Small intestine (tissue), 7 donors: Measurements from ENCODE around the gene SYTL2. TPM values are rescaled to one million over a fixed set of nuclear protein-coding genes. Genes with fewer than 3 reads are reported as not detected.

ENCODE experiments used
- DNase-seq, 2 donors: peaks; one replicate each; pipeline versions ENCODE4 v3.0.0 to v3.0.0-alpha.2; 2013
- FAIRE-seq: peaks from 2 replicates; lab custom pipeline; 2012; peaks lifted over from hg19 to GRCh38; lab: Jason Lieb, UNC
- H3K27ac ChIP-seq, 3 donors: one replicate each; pipeline ENCODE4 v1.5.1; 2013; ENCODE audit warnings: low read length in 2 of 3, mild to moderate bottlenecking in 2 of 3, control low read depth in 1 of 3, inconsistent platforms in 1 of 3, low read depth in 1 of 3, moderate library complexity in 1 of 3
- H3K27me3 ChIP-seq, 3 donors: one replicate each; pipeline ENCODE4 v1.6.1; 2013; ENCODE audit warnings: low read length in 3 of 3, inconsistent platforms in 1 of 3; ENCODE audit not compliant: control insufficient read depth in 3 of 3, insufficient read depth in 3 of 3
- H3K36me3 ChIP-seq, 3 donors: one replicate each; pipeline ENCODE4 v1.6.1; 2013; ENCODE audit warnings: low read length in 3 of 3, inconsistent platforms in 1 of 3, low read depth in 1 of 3, mild to moderate bottlenecking in 1 of 3, moderate library complexity in 1 of 3; ENCODE audit not compliant: control insufficient read depth in 3 of 3, insufficient read depth in 2 of 3
- H3K4me1 ChIP-seq, 3 donors: one replicate each; pipeline ENCODE4 v1.6.1; 2013; ENCODE audit warnings: low read length in 2 of 3, inconsistent platforms in 1 of 3, low read depth in 1 of 3, mild to moderate bottlenecking in 1 of 3, moderate library complexity in 1 of 3; ENCODE audit not compliant: control insufficient read depth in 3 of 3, insufficient read depth in 2 of 3
- H3K4me3 ChIP-seq, 3 donors: one replicate each; pipeline ENCODE4 v1.5.1; 2013; ENCODE audit warnings: low read length in 3 of 3, control low read depth in 1 of 3, inconsistent platforms in 1 of 3, low read depth in 1 of 3, mild to moderate bottlenecking in 1 of 3, moderate library complexity in 1 of 3
- H3K9me3 ChIP-seq, 2 donors: one replicate each; pipeline ENCODE4 v1.6.1; 2013; ENCODE audit warnings: low read depth in 1 of 2, low read length in 1 of 2; ENCODE audit not compliant: control insufficient read depth in 2 of 2, insufficient read depth in 1 of 2
- WGBS, 3 donors: extraction: QIAGEN DNeasy Blood & Tissue Kit; methylation state at CpG; one replicate each; pipeline ENCODE4 v1.1.7; 2013; 5-methylcytosine and 5-hydroxymethylcytosine counted together
- polyA plus RNA-seq, 4 donors: library from polyadenylated mRNA; stranded (reverse) in 3 of 4; unstranded in 1 of 4; fragments of 200-250 nt in 3 of 4; fragments of 120-200 nt in 1 of 4; gene quantifications; one replicate each; pipeline versions ENCODE4 v1.2.1 to v1.2.3, GENCODE V29; 2013
- donor health status: healthy with polysubstance abuse.
- donor health status: control.
- donor health status: control.
- donor health status: Bipolar disorder and iron deficiency.
- donor health status: healthy.

The SYTL2 gene
- polyA plus RNA-seq, 4 donors = 12.9 to 60.1 (median 16.0) TPM

DNA sequence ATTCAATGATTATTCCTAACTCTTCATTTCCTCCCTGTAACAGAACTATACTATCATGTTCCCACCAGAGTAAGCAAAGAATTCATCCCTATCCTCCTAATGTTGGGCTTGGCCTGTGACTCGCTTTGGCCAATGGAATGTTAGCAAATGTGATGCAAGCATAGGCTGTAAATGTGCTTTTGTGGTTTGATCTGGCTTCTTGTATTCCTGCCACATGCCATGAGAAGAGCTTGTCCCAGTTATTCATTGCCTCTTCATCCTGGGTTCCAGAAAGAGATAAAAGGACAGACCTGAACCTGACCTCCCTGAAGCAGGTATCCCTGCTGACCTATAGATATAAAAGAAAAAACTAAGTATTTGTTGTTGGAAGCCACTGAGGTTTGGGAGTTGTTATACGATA lies 51.0 kb downstream of the SYTL2 start:
- 84 to 91% (median 87%) methylated on average over 2 of the region's 2 CpGs for WGBS, 3 donors
- no peak overlapping the region for H3K27ac ChIP-seq
- H3K27me3 ChIP-seq = no peaks in the 10 kb centered on the region
- FAIRE-seq (no peak), DNase-seq (no peak)
- H3K9me3 ChIP-seq = no peaks in the 10 kb centered on the region
- no peak overlapping the region for H3K4me3 ChIP-seq
- H3K36me3 ChIP-seq = no peaks in the 10 kb centered on the region
- peaks cover 5 to 16% (median 6%) of the 10 kb centered on the region in 3 donors for H3K4me1 ChIP-seq

GRCh38 chr11:85758480-85759039 lies 52.4 kb downstream of the SYTL2 start:
- H3K4me3 ChIP-seq = no peak overlapping the region
- DNase-seq = no peak
- no peaks in the 10 kb centered on the region for H3K27me3 ChIP-seq
- FAIRE-seq = no peak
- 80 to 93% (median 82%) methylated on average over 1 of the region's 1 CpG for WGBS, 3 donors
- no peak overlapping the region for H3K27ac ChIP-seq
- H3K4me1 ChIP-seq = peaks cover 5 to 16% (median 6%) of the 10 kb centered on the region in 3 donors
- H3K36me3 ChIP-seq = no peaks in the 10 kb centered on the region
- H3K9me3 ChIP-seq = no peaks in the 10 kb centered on the region

DNA sequence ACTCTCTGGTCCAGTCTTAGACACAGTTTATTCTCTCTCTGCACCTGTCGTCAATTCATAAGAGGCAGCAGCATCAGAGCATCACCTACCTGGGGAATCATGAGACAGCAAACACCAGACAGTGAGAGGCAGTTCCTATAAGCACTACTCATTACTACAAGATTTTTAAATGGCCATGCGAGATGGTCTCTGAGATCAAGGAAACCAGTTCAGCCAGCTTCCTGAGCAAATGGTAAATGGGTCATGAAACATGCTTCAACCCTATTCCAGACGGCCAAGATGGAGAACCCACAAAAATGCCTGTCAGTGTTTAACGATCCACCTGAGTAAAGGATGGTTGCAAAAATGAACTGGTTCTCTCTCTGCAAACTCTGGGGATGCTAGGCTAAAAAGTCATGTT lies 52.9 kb downstream of the SYTL2 start:
- peaks cover 5 to 16% (median 6%) of the 10 kb centered on the region in 3 donors for H3K4me1 ChIP-seq
- no peaks in the 10 kb centered on the region for H3K27me3 ChIP-seq
- FAIRE-seq (no peak), DNase-seq (no peak)
- no peak overlapping the region for H3K4me3 ChIP-seq
- H3K36me3 ChIP-seq = no peaks in the 10 kb centered on the region
- no peaks in the 10 kb centered on the region for H3K9me3 ChIP-seq
- whole genome bisulfite sequencing, 3 donors = 86 to 90% (median 89%) methylated on average over 4 of the region's 4 CpGs
- H3K27ac ChIP-seq = no peak overlapping the region

- Histone ChIP-seq H3K9me3 (no peaks in the 10 kb centered on the region), H3K4me1 (peaks cover 7 to 16% (median 8%) of the 10 kb centered on the region in 3 donors), H3K4me3 (no peak overlapping the region), H3K27me3 (no peaks in the 10 kb centered on the region), H3K27ac (peak overlapping the region; percentile 56 to 63 (median 56)), H3K36me3 (no peaks in the 10 kb centered on the region)
- 20 to 66% (median 42%) methylated on average over 6 of the region's 6 CpGs for WGBS, 3 donors
- FAIRE-seq (peak; percentile 70), DNase-seq (peak; percentile 84 to 93)
Measured at GRCh38 chr11:85756401-85757200, 54.3 kb downstream of the SYTL2 start.

- Histone ChIP-seq H3K27ac (peak overlapping the region in 2 of 3 donors; percentile 56 to 63), H3K36me3 (no peaks in the 10 kb centered on the region), H3K27me3 (no peaks in the 10 kb centered on the region), H3K4me3 (no peak overlapping the region), H3K9me3 (no peaks in the 10 kb centered on the region), H3K4me1 (peaks cover 7 to 16% (median 8%) of the 10 kb centered on the region in 3 donors)
- FAIRE-seq (no peak), DNase-seq (no peak)
- 12 to 44% (median 22%) methylated on average over 1 of the region's 1 CpG for WGBS, 3 donors
Measured at GRCh38 chr11:85755701-85756100, 55.2 kb downstream of the SYTL2 start.

GRCh38 chr11:85755285-85755684 lies 55.7 kb downstream of the SYTL2 start:
- no peak for DNase-seq
- H3K27ac ChIP-seq = peak overlapping the region in 2 of 3 donors; percentile 56 to 63

DNA sequence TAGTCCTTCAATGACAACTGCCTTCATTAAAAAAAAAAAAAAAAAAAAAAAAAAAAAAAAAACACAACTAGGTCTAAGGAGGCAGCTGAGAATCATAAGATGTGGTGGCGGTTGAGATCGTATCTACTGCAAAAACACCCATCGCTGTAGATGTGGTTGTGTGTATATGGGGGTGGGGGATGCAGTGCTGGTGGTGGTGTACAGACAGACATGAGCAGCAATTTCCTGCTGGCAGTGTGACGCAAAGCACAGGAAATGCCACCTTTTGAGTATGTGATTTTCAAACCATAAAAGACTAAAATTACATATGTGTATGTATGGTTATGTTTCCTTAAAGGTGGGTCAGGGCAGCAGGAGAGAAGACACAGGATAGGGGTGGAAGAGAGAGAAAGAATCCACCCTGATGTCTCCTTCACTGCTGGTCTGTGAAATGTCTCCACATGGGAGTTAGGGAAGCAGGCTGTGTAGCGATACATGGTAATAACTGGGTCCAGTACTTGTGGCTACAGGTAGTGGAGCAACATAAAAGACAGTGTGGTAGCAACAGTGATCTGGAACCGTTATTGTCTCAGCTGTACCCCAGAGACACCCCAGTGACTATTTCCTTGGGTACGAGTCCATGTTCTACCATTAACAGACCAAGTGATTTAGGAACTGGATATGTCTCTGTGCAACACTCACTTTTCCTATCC lies 57.9 kb downstream of the SYTL2 start:
- H3K4me1 ChIP-seq = peaks cover 7 to 16% (median 8%) of the 10 kb centered on the region in 3 donors
- 69 to 87% (median 70%) methylated on average over 7 of the region's 7 CpGs for WGBS, 3 donors
- no peaks in the 10 kb centered on the region for H3K27me3 ChIP-seq
- H3K36me3 ChIP-seq = no peaks in the 10 kb centered on the region
- DNase-seq (peak in 1 of 2 donors; percentile 71), FAIRE-seq (no peak)
- no peak overlapping the region for H3K4me3 ChIP-seq
- H3K9me3 ChIP-seq = no peaks in the 10 kb centered on the region
- peak overlapping the region in 1 of 3 donors; percentile 22 for H3K27ac ChIP-seq

More at GRCh38 chr11:85755285-85755684, 55.7 kb downstream of the SYTL2 start:
- 90 to 92% (median 92%) methylated on average over 2 of the region's 2 CpGs for WGBS, 3 donors
- Histone ChIP-seq H3K36me3 (no peaks in the 10 kb centered on the region), H3K9me3 (no peaks in the 10 kb centered on the region), H3K4me1 (peaks cover 7 to 16% (median 8%) of the 10 kb centered on the region in 3 donors), H3K27me3 (no peaks in the 10 kb centered on the region), H3K4me3 (no peak overlapping the region)
- FAIRE-seq = no peak

GRCh38 chr11:85752201-85752889 lies 58.6 kb downstream of the SYTL2 start:
- FAIRE-seq (no peak), DNase-seq (no peak)
- Histone ChIP-seq H3K9me3 (no peaks in the 10 kb centered on the region), H3K4me1 (peaks cover 7 to 16% (median 8%) of the 10 kb centered on the region in 3 donors), H3K4me3 (no peak overlapping the region), H3K27ac (peak overlapping the region in 1 of 3 donors; percentile 61), H3K27me3 (no peaks in the 10 kb centered on the region), H3K36me3 (peaks cover 0 to 1% (median 0%) of the 10 kb centered on the region in 3 donors)
- 65 to 79% (median 75%) methylated on average over 4 of the region's 4 CpGs for WGBS, 3 donors
